Panc1 (cell line): ENCODE data around the gene DOCK4. TPM values are rescaled to one million over a fixed set of nuclear protein-coding genes. Genes with fewer than 3 reads are reported as not detected.

Experiments
- ATAC-seq: fragments of 200-7000 bp; cut with Tn5 transposase; 2 replicates; pipeline ENCODE4 v1.9.1; 2020; ENCODE audit warnings: mild to moderate bottlenecking, moderate library complexity
- BruUV-seq: library from RNA; stranded (reverse); fragments of 400-500 nt; replicated peaks from 2 replicates; lab custom pipeline; 2021; lab: Mats Ljungman, UMichigan
- CTCF ChIA-PET: fragments of 300-600 bp; sonication (Branson Sonifier 250); formaldehyde crosslinking; loops from one replicate; lab custom pipeline; 2022; ENCODE audit warnings: antibody characterized with exemption; lab: Charles Lee
- POLR2A ChIA-PET: fragments of 300-600 bp; sonication (Branson Sonifier 250); formaldehyde crosslinking; loops from one replicate; lab custom pipeline; 2022; ENCODE audit warnings: antibody characterized with exemption; lab: Charles Lee
- DNase-seq: peaks from one replicate; pipeline ENCODE4 v3.0.0-alpha.2; 2010; ENCODE audit warnings: low read depth, low spot score
- H3K27ac ChIP-seq: 2 replicates; pipeline ENCODE4 v1.5.1; 2011; ENCODE audit warnings: mild to moderate bottlenecking, low read length, inconsistent platforms
- H3K27me3 ChIP-seq: fragments of 200-500 bp; sonication (Bioruptor generic); 2 replicates; pipeline ENCODE4 v1.6.0; 2014; ENCODE audit warnings: low read length, inconsistent platforms; ENCODE audit not compliant: control insufficient read depth, insufficient read depth
- H3K36me3 ChIP-seq: fragments of 200-500 bp; sonication (Bioruptor generic); 2 replicates; pipeline ENCODE4 v1.5.1; 2014; ENCODE audit warnings: inconsistent platforms, mild to moderate bottlenecking, low read length, moderate library complexity; ENCODE audit not compliant: control insufficient read depth, insufficient read depth
- H3K4me1 ChIP-seq: 2 replicates; pipeline ENCODE4 v1.5.1; 2011; ENCODE audit warnings: inconsistent platforms, mild to moderate bottlenecking, low read length, moderate library complexity; ENCODE audit not compliant: control insufficient read depth, insufficient read depth
- H3K4me3 ChIP-seq, 2 experiments: 2 replicates each; pipeline ENCODE4 v1.5.1; 2011 to 2012; ENCODE audit warnings: low read depth in 2 of 2, low read length in 2 of 2, mild to moderate bottlenecking in 2 of 2, inconsistent platforms in 1 of 2, moderate library complexity in 1 of 2
- H3K9me3 ChIP-seq: fragments of 200-500 bp; sonication (Bioruptor generic); 2 replicates; pipeline ENCODE4 v1.5.1; 2014; ENCODE audit warnings: low read depth, mild to moderate bottlenecking, inconsistent platforms, low read length, moderate library complexity; ENCODE audit not compliant: control insufficient read depth, insufficient read depth
- CTCF ChIP-seq: fragments of 450-650 bp; IDR thresholded peaks from 2 replicates; pipeline ENCODE4 v1.5.1; 2017; ENCODE audit warnings: mild to moderate bottlenecking
- POLR2AphosphoS5 ChIP-seq: IDR thresholded peaks from 2 replicates; pipeline ENCODE4 v1.6.1; 2012; ENCODE audit warnings: mild to moderate bottlenecking, low read depth, low read length, moderate library complexity
- REST ChIP-seq, 2 experiments: IDR thresholded peaks; 2 replicates each; pipeline ENCODE4 v1.6.1; 2011 to 2012; ENCODE audit warnings: low read depth in 2 of 2, control low read depth in 1 of 2, low read length in 1 of 2, mild to moderate bottlenecking in 1 of 2, moderate library complexity in 1 of 2; ENCODE audit not compliant: insufficient read depth in 1 of 2
- SIN3A ChIP-seq: IDR thresholded peaks from 2 replicates; pipeline ENCODE4 v1.6.1; 2012; ENCODE audit warnings: low read depth, mild to moderate bottlenecking, low read length, moderate library complexity, borderline replicate concordance; ENCODE audit not compliant: insufficient read depth
- TCF7L2 ChIP-seq: IDR thresholded peaks from 2 replicates; pipeline ENCODE4 v1.6.1; 2011; ENCODE audit warnings: mild to moderate bottlenecking, low read depth, low read length, inconsistent platforms
- in situ Hi-C: cut with HindIII; loops from 2 replicates; pipeline ENCODE4 v1.10.0; 2016; ENCODE audit warnings: low sequenced_read_pairs, low pct_unique_long_range_greater_than_20kb
- intact Hi-C: fragments of 100-400 bp; cut with micrococcal nuclease; formaldehyde crosslinking; loops from one replicate; pipeline ENCODE4 v1.10.0; 2022; ENCODE audit not compliant: unreplicated experiment
- total RNA-seq: library from RNA; stranded (reverse); gene quantifications from one replicate; pipeline ENCODE4 v1.2.1, GENCODE V29; 2021; ENCODE audit not compliant: unreplicated experiment

DOCK4 gene
- total RNA-seq, 1 experiment from 2014 or later: 10.8 TPM

- H3K4me3 ChIP-seq: no peak overlapping the region
- no peaks in the 10 kb centered on the region for H3K36me3 ChIP-seq
- H3K4me1 ChIP-seq: peaks cover 7% of the 10 kb centered on the region
- POLR2A ChIA-PET: no interaction called here
- no peaks in the 10 kb centered on the region for H3K27me3 ChIP-seq
- no peak for TF ChIP-seq SIN3A
- TF ChIP-seq CTCF: no peak
- TF ChIP-seq REST (IDR thresholded peaks at IDR 0.05; ENCODE audit: insufficient read depth in 1 of 2, low read depth in 2 of 2, low read length in 1 of 2): no peak
- TF ChIP-seq POLR2AphosphoS5: no peak
- TF ChIP-seq TCF7L2: no peak
- DNase-seq (no peak), ATAC-seq (no peak)
- in situ Hi-C loops (no loop called here), intact Hi-C loops (no loop called here)
- CTCF ChIA-PET: no interaction called here
- no peak overlapping the region for H3K27ac ChIP-seq
- no peaks in the 10 kb centered on the region for H3K9me3 ChIP-seq
- BruUV-seq: no TSS peak
Measured at GRCh38 chr7:112082306-112082705, 123.9 kb downstream of the DOCK4 start.

- no TSS peak for BruUV-seq
- no peak for DNase-seq
- H3K27ac ChIP-seq: no peak overlapping the region
- H3K27me3 ChIP-seq: no peaks in the 10 kb centered on the region
- ChIA-PET CTCF (interaction anchor here (0.7 kb wide), 1 partner anchor 53 kb away, joined by 4 read pairs; no protein-coding TSS in a partner anchor), POLR2A (no interaction called here)
- H3K9me3 ChIP-seq: no peaks in the 10 kb centered on the region
- H3K4me1 ChIP-seq: peaks cover 7% of the 10 kb centered on the region
- no peak overlapping the region for H3K4me3 ChIP-seq
- TF ChIP-seq TCF7L2 (no peak), REST (IDR thresholded peaks at IDR 0.05; ENCODE audit: insufficient read depth in 1 of 2, low read depth in 2 of 2, low read length in 1 of 2) (no peak), CTCF (no peak), POLR2AphosphoS5 (no peak), SIN3A (no peak)
- intact Hi-C loops (no loop called here), in situ Hi-C loops (no loop called here)
- ATAC-seq: no peak
- H3K36me3 ChIP-seq: no peaks in the 10 kb centered on the region
Measured at GRCh38 chr7:112081778-112082177, 124.4 kb downstream of the DOCK4 start.
